ENCODE data around the gene NUFIP2.

Gene NUFIP2

DNA sequence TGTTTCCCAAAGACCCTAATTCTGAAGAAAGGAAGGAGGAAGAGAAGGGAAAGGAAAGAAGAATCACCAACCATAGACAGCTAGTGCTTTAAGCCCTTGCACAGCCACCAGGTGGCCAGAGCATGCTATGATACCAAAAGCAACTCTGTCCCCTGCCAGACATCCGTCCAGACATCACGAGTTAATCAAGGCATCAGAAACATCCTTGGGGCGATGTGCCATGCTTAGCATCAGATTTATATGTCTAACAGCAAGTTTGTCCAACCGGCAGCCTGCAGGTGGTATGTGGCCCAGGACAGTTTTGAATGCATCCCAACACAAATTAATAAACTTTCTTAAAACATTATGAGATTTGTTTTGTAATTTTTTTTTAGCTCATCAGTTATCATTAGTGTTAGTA lies 50.2 kb downstream of the NUFIP2 start:
- no peak overlapping the region for H3K27ac ChIP-seq
- TF ChIP-seq, protein P1, sequence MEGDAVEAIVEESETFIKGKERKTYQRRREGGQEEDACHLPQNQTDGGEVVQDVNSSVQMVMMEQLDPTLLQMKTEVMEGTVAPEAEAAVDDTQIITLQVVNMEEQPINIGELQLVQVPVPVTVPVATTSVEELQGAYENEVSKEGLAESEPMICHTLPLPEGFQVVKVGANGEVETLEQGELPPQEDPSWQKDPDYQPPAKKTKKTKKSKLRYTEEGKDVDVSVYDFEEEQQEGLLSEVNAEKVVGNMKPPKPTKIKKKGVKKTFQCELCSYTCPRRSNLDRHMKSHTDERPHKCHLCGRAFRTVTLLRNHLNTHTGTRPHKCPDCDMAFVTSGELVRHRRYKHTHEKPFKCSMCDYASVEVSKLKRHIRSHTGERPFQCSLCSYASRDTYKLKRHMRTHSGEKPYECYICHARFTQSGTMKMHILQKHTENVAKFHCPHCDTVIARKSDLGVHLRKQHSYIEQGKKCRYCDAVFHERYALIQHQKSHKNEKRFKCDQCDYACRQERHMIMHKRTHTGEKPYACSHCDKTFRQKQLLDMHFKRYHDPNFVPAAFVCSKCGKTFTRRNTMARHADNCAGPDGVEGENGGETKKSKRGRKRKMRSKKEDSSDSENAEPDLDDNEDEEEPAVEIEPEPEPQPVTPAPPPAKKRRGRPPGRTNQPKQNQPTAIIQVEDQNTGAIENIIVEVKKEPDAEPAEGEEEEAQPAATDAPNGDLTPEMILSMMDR (conservative IDR thresholded peaks at IDR 0.05), result peak; percentile 66
- no peak for TF ChIP-seq ZFX (IDR thresholded peaks at IDR 0.05)

DNA sequence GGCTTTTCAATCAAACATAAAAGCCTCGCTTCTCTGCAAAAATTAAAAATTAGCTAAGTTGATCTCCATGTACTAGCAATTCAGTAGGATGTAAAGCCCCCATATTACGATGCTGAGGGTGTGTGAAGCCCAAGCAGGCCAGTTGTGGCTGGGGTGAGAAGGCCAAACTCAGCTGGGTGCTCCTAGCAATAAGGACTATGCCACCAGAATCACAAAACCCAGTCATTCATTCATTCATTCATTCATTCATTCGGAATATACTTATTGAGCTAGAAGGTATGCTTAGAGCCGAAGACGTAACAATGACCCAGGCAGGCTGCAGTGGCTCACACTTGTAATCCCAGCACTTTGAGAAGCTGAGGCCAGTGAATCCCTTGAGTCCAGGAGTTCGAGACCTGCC lies 51.2 kb downstream of the NUFIP2 start:
- H3K27ac ChIP-seq, result no peak overlapping the region
- TF ChIP-seq, protein P1 (conservative IDR thresholded peaks at IDR 0.05), result no peak
- TF ChIP-seq ZFX (IDR thresholded peaks at IDR 0.05), result no peak

DNA sequence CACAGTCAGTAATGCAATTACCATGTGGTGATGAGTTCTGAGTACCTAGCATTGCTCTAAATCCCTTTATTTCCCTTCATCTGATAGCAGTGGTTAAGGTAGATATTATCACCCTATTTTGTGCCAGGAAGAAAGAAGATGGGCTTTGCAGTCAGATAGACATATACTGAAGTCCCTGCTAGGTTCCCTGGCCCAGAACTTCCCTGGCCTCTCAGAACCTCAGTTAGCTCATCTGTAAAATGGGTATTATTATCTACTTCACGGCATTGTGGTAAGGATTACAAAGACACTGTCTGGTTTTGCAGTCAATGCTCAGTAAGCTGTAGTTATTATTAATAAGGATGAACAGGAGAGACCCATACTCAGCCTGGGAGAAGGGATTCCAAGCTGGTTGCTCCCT lies 51.9 kb downstream of the NUFIP2 start:
- no peak for TF ChIP-seq ZFX (IDR thresholded peaks at IDR 0.05)
- TF ChIP-seq, protein P1 (conservative IDR thresholded peaks at IDR 0.05), result no peak
- H3K27ac ChIP-seq, result no peak overlapping the region

DNA sequence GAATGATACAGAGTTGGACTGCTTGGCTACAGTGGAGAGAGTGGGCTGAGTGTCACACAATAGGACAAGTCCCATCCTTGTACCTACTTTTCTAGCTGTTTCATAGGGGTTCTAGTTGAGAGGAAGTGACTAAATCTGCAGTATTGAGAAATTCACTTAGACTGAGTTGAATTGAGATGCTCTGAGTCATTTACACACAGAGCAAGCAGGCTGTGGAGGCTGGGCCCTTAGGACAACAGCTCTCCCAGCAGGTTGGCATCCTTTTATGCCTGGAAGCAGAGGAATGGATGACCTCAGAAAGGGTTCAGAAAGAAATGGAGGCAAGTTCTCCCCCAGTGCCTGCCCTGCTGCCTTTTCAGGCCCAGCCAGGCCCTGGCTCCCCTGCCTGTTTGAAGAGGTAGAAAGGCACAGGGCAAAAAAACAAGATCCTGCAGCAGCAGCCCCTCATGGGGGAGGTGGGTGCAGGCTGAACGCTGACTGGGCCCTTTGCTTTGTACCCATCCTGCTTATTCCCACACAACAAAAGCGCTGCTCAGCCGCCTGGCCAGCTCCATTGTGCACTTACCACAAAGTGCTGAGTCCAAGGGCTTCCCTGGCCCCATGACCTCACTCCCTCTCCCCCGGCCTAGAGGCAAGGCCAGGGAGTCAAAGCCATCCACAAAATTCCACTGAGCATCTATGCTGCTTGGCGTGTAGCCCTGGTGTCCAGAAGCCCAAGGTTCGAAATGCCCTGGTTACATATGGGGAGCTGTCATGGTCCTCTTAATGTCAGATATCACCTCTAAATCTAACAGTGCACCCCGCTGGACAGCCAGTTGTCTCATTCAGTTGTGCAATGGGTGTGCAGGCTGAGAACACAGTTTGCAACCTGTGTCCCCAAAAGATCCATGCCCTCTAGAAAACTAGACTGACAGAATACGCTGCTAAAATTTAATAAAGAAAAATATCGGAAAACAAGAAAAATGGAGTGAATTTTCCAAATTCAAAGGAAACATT lies 52.7 kb downstream of the NUFIP2 start:
- no peak overlapping the region for H3K27ac ChIP-seq
- no peak for TF ChIP-seq ZFX (IDR thresholded peaks at IDR 0.05)
- TF ChIP-seq, protein P1 (conservative IDR thresholded peaks at IDR 0.05), result no peak

DNA sequence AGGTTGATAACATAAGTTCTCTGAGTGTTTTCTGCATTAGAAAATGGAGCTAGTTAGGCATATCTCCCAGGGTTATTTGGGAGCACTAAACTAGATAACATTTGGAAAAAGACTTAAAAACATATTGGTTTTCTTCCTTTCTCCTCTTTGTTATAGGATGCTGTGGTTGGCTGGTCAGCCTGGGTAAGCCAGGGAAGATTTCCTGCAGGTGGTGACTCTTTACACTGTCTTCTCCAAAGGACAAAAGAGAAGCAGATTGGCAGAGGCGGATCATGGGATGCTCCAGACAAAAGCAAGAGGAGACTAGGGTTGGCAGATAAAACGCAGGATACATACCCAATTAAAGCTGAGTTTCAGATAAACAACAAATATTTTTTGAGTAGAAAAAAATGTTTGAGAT lies 53.5 kb downstream of the NUFIP2 start:
- TF ChIP-seq ZFX (IDR thresholded peaks at IDR 0.05), result no peak
- TF ChIP-seq, protein P1 (conservative IDR thresholded peaks at IDR 0.05), result no peak
- no peak overlapping the region for H3K27ac ChIP-seq

DNA sequence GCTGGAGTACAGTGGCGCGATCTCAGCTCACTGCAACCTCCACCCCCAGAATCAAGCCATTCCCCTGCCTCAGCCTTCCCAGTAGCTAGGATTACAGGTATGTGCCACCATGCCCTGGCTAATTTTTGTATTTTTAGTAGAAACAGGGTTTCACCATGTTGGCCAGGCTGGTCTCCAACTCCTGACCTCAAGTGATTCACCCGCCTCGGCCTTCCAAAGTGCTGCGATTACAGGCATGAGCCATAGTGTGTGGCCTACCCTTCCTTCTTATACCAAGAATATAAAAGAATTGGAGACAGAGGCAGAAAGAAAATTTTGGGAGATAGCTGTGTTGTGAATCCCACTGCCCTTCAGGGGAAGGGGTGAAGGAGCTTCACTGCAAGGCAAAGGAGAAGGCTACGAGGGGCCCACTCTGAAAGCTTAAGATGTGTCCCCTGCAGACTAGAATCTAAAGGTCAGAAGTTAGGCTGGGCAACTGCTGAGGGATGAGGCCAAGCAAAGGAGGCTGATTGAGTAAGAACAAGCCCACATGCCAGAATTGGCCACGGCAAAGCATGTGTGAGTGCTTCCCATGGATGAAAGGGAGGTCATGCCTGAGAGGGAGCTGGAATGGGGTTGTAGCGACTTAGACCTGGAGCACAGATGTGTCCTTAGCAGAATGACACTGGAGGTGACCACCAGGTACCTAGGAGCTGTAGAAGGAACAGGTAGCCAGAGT lies 55.7 kb downstream of the NUFIP2 start:
- no peak overlapping the region for H3K27ac ChIP-seq
- TF ChIP-seq, protein P1 (conservative IDR thresholded peaks at IDR 0.05), result no peak
- no peak for TF ChIP-seq ZFX (IDR thresholded peaks at IDR 0.05)
